Measurements from ENCODE around the gene SNX27. TPM values are rescaled to one million over a fixed set of nuclear protein-coding genes. Genes with fewer than 3 reads are reported as not detected.
"Not testable (repeated sequence)": the region's sequence is repeated elsewhere in the genome, so short reads cannot be mapped to it uniquely, and the experiment has no call there.

Gene SNX27
- total RNA-seq, 4 donors from 2014 or later = 37.0 to 43.7 (median 40.9) TPM

DNA sequence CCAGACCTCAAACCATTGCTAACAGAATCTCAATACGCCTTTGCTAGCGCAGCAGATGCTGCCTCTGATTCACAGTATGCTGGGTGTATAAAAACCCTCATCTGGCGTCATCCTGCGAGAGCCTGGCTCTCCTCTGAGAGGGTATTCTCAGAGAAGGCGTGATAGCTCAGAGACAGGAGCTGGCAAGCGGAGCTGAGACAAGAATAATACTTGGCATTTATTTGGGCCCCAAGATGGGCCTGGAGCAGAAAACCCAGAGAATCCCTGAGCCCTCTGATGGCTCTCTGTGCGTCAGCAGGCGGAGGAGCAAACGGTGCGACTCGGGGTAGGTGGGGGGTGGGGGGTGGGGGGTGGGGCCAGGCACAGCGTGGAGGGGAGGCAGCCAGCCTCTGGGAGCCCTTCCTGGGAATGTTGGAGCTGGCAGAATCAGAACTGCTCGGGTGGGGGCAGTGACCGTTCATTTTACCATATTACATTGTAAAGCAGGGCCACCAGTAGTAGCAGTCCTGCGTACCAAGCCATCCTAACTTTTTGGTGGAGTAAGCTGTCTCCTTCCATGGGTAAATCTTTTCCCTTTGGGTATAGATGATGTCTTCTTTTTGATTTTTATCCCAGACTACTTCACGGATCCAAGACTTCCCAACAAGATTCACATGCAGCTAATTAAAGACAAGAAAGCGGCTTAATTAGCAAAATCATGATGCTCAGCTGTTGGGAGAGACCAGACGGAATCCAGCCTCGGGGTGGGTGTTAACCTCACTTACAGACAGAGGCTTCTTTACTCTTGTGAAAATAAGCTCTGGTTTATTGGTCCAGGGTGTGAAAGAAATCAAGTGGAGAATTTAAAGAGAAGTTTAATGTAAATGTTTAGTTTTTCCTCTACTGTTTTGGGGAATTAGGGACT is 116.6 kb downstream of the SNX27 start:
- Histone ChIP-seq H3K27ac (no peak overlapping the region), H3K36me3 (no peaks in the 10 kb centered on the region), H3K4me1 (peaks cover 8 to 12% of the 10 kb centered on the region in 2 donors), H3K27me3 (no peaks in the 10 kb centered on the region), H3K4me3 (no peak overlapping the region), H3K9me3 (no peaks in the 10 kb centered on the region)
- in situ Hi-C loops (cut with MboI; ENCODE audit: low sequenced_read_pairs in 4 of 4) (loop anchor here in 2 of 4 donors (25.0 kb wide), 1 partner anchor 291 kb away; no protein-coding TSS in a partner anchor), intact Hi-C loops (cut with DNase I; ENCODE audit: low total_unique reads) (no loop called here)
- no peak for ATAC-seq
- no peak for DNase-seq
- TF ChIP-seq, protein P1, sequence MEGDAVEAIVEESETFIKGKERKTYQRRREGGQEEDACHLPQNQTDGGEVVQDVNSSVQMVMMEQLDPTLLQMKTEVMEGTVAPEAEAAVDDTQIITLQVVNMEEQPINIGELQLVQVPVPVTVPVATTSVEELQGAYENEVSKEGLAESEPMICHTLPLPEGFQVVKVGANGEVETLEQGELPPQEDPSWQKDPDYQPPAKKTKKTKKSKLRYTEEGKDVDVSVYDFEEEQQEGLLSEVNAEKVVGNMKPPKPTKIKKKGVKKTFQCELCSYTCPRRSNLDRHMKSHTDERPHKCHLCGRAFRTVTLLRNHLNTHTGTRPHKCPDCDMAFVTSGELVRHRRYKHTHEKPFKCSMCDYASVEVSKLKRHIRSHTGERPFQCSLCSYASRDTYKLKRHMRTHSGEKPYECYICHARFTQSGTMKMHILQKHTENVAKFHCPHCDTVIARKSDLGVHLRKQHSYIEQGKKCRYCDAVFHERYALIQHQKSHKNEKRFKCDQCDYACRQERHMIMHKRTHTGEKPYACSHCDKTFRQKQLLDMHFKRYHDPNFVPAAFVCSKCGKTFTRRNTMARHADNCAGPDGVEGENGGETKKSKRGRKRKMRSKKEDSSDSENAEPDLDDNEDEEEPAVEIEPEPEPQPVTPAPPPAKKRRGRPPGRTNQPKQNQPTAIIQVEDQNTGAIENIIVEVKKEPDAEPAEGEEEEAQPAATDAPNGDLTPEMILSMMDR (IDR thresholded peaks at IDR 0.05 in 4 of 5, conservative IDR thresholded peaks at IDR 0.05 in 1 of 5) = no peak
- TF ChIP-seq POLR2A (IDR thresholded peaks at IDR 0.05) = no peak

DNA sequence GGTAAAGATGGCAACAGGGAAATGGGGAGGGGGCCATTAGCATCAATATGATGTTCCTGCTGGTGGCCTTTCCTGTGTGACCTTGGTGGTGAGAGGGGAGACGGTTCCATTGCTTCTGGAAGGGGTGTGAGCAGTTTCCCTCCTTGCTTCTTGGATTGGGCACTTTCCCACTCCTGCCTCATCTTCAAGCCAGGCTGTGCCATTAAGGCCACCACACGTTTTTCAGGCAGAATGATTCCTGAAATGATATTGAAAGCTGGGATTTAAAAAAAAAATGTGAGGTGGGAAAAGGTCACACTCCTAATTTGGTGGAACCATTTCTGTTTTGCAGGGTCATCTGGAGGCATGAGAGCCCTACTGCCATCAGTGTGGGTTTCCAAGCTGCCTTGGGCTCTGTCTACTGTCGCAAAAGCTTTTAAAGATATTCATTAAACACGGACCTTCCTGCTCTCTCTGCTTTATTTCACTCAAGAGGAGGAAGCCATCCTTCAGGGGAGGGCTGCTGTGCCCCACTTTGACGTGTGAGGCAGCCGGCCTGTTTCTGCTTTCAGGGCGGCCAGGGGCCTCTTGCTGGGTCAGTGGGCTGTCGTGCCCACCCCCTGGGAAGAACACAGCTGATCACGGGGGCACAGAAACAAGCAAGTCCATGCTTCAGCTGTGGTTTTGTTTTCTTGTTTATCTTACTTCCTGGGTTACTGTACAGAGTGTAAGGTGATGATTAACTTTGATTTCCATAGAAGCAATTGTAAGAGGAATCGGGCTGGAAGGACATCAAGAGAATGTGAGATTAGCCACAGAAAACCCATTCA is 117.5 kb downstream of the SNX27 start:
- in situ Hi-C loops (cut with MboI; ENCODE audit: low sequenced_read_pairs in 4 of 4) (loop anchor here in 2 of 4 donors (25.0 kb wide), 1 partner anchor 292 kb away; no protein-coding TSS in a partner anchor), intact Hi-C loops (cut with DNase I; ENCODE audit: low total_unique reads) (no loop called here)
- no peak for DNase-seq
- TF ChIP-seq, protein P1 (IDR thresholded peaks at IDR 0.05 in 4 of 5, conservative IDR thresholded peaks at IDR 0.05 in 1 of 5) = no peak
- TF ChIP-seq POLR2A (IDR thresholded peaks at IDR 0.05) = no peak
- Histone ChIP-seq H3K27me3 (no peaks in the 10 kb centered on the region), H3K9me3 (no peaks in the 10 kb centered on the region), H3K4me1 (peaks cover 8 to 12% of the 10 kb centered on the region in 2 donors), H3K27ac (no peak overlapping the region), H3K4me3 (no peak overlapping the region), H3K36me3 (no peaks in the 10 kb centered on the region)
- ATAC-seq = no peak

GRCh38 chr1:151729966-151730291 is 118.1 kb downstream of the SNX27 start:
- TF ChIP-seq POLR2A (IDR thresholded peaks at IDR 0.05) = no peak
- TF ChIP-seq, protein P1 (IDR thresholded peaks at IDR 0.05 in 4 of 5, conservative IDR thresholded peaks at IDR 0.05 in 1 of 5) = no peak
- Histone ChIP-seq H3K27me3 (no peaks in the 10 kb centered on the region), H3K36me3 (no peaks in the 10 kb centered on the region), H3K27ac (no peak overlapping the region), H3K4me3 (no peak overlapping the region), H3K4me1 (peaks cover 8 to 12% of the 10 kb centered on the region in 2 donors), H3K9me3 (no peaks in the 10 kb centered on the region)
- ATAC-seq (no peak), DNase-seq (no peak)
- in situ Hi-C loops (cut with MboI; ENCODE audit: low sequenced_read_pairs in 4 of 4) = loop anchor here (5.0 to 25.0 kb wide), 5 partner anchors 133 to 293 kb away; no protein-coding TSS in a partner anchor
- intact Hi-C loops (cut with DNase I; ENCODE audit: low total_unique reads) = no loop called here

- H3K27me3 ChIP-seq = no peaks in the 10 kb centered on the region
- TF ChIP-seq POLR2A (IDR thresholded peaks at IDR 0.05) = no peak
- TF ChIP-seq, protein P1 (IDR thresholded peaks at IDR 0.05 in 4 of 5, conservative IDR thresholded peaks at IDR 0.05 in 1 of 5) = no peak
- peaks cover 3 to 6% of the 10 kb centered on the region in 2 donors for H3K4me1 ChIP-seq
- DNase-seq (no peak), ATAC-seq (no peak)
- no peak overlapping the region for H3K4me3 ChIP-seq
- H3K9me3 ChIP-seq = no peaks in the 10 kb centered on the region
- in situ Hi-C loops (cut with MboI; ENCODE audit: low sequenced_read_pairs in 4 of 4) = loop anchor here (5.0 to 25.0 kb wide), 5 partner anchors 136 to 296 kb away; no protein-coding TSS in a partner anchor
- H3K36me3 ChIP-seq = no peaks in the 10 kb centered on the region
- intact Hi-C loops (cut with DNase I; ENCODE audit: low total_unique reads) = no loop called here
- H3K27ac ChIP-seq = no peak overlapping the region
Observed at GRCh38 chr1:151733126-151733525, 121.3 kb downstream of the SNX27 start.

- H3K27me3 ChIP-seq, H3K27ac ChIP-seq, H3K9me3 ChIP-seq, H3K36me3 ChIP-seq, H3K4me3 ChIP-seq, DNase-seq, ATAC-seq, H3K4me1 ChIP-seq: not testable (repeated sequence)
- intact Hi-C loops (cut with DNase I; ENCODE audit: low total_unique reads) (loop anchor here (2.0 kb wide), 1 partner anchor 103 kb away; no protein-coding TSS in a partner anchor), in situ Hi-C loops (cut with MboI; ENCODE audit: low sequenced_read_pairs in 4 of 4) (loop anchor here (5.0 to 25.0 kb wide), 5 partner anchors 137 to 297 kb away; no protein-coding TSS in a partner anchor)
Observed at GRCh38 chr1:151733995-151734394, 122.1 kb downstream of the SNX27 start.

All from gastrocnemius medialis (tissue), 4 donors.